Measurements from ENCODE around the gene CCDC107.

Gene CCDC107

DNA sequence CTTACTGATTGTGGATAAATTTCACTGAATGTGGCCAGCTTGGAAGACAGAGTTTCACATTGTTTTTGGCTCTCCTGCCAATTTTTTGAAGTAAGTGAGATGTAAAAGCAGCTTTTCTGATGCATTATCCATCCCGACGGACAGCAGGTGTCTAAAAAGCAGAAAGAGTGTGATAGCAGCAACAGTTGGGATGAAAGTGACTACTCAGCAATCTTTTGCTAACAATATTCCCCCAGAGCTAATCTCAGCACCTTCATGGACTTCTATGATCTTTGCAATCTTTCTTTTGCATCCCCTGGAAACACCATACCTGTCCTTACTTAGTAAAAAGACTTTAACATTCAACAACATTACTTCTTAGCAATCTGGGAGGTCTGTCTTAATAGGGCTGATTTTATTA, 45.2 kb upstream of the CCDC107 start:
- TF ChIP-seq FOXP2 (optimal IDR thresholded peaks at IDR 0.05; ENCODE audit: borderline replicate concordance, extremely low read depth, extremely low read length, insufficient read depth) (no peak), TAF1 (IDR thresholded peaks at IDR 0.05; ENCODE audit: borderline replicate concordance, insufficient read depth, low read length) (no peak), POLR2AphosphoS5 (IDR thresholded peaks at IDR 0.05; ENCODE audit: low read depth, low read length) (no peak), SIN3A (IDR thresholded peaks at IDR 0.05; ENCODE audit: borderline replicate concordance, insufficient read depth, low read length) (no peak)
- TF ChIP-seq, protein P1, sequence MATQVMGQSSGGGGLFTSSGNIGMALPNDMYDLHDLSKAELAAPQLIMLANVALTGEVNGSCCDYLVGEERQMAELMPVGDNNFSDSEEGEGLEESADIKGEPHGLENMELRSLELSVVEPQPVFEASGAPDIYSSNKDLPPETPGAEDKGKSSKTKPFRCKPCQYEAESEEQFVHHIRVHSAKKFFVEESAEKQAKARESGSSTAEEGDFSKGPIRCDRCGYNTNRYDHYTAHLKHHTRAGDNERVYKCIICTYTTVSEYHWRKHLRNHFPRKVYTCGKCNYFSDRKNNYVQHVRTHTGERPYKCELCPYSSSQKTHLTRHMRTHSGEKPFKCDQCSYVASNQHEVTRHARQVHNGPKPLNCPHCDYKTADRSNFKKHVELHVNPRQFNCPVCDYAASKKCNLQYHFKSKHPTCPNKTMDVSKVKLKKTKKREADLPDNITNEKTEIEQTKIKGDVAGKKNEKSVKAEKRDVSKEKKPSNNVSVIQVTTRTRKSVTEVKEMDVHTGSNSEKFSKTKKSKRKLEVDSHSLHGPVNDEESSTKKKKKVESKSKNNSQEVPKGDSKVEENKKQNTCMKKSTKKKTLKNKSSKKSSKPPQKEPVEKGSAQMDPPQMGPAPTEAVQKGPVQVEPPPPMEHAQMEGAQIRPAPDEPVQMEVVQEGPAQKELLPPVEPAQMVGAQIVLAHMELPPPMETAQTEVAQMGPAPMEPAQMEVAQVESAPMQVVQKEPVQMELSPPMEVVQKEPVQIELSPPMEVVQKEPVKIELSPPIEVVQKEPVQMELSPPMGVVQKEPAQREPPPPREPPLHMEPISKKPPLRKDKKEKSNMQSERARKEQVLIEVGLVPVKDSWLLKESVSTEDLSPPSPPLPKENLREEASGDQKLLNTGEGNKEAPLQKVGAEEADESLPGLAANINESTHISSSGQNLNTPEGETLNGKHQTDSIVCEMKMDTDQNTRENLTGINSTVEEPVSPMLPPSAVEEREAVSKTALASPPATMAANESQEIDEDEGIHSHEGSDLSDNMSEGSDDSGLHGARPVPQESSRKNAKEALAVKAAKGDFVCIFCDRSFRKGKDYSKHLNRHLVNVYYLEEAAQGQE (IDR thresholded peaks at IDR 0.05; ENCODE audit: insufficient read depth in 1 of 2, low read depth in 2 of 2, low read length in 2 of 2): no peak

DNA sequence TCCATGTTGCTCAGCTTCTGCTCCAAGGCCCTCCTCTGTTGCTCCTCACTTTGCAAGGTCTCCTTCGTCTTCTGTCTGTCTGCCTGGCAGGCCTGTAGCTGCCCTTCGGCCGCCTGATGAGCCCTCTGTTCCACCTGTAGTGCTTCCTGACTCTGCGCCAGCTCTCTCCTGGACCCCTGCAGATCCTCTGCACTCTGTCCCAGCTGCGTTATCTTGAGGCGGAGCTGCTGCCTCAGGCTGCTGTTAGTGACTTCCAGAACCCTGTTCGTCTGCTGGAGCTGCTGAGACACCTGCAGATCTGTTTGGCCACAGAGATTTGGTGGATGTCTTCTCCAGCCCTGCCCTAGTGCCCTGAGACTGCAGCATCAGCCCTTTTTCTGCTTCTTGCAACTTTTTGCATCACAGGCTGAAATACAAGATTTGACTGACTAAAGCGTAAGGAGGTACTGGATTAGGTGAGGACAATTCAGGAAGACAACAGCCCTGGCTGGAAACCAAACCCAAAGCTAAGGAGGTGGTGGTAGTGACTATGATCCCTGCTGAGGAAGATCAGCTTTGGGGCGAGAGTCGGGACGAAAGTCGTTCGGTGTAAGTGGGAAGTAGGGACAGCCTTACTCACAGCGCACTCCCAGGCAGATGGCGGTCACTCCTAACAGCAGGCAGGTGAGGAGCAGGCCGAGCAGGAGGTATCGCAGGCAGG, 42.0 kb upstream of the CCDC107 start:
- TF ChIP-seq FOXP2 (optimal IDR thresholded peaks at IDR 0.05; ENCODE audit: borderline replicate concordance, extremely low read depth, extremely low read length, insufficient read depth): no peak
- TF ChIP-seq, protein P1 (IDR thresholded peaks at IDR 0.05; ENCODE audit: insufficient read depth in 1 of 2, low read depth in 2 of 2, low read length in 2 of 2): no peak
- no peak for TF ChIP-seq POLR2AphosphoS5 (IDR thresholded peaks at IDR 0.05; ENCODE audit: low read depth, low read length)
- no peak for TF ChIP-seq TAF1 (IDR thresholded peaks at IDR 0.05; ENCODE audit: borderline replicate concordance, insufficient read depth, low read length)
- TF ChIP-seq SIN3A (IDR thresholded peaks at IDR 0.05; ENCODE audit: borderline replicate concordance, insufficient read depth, low read length): no peak

DNA sequence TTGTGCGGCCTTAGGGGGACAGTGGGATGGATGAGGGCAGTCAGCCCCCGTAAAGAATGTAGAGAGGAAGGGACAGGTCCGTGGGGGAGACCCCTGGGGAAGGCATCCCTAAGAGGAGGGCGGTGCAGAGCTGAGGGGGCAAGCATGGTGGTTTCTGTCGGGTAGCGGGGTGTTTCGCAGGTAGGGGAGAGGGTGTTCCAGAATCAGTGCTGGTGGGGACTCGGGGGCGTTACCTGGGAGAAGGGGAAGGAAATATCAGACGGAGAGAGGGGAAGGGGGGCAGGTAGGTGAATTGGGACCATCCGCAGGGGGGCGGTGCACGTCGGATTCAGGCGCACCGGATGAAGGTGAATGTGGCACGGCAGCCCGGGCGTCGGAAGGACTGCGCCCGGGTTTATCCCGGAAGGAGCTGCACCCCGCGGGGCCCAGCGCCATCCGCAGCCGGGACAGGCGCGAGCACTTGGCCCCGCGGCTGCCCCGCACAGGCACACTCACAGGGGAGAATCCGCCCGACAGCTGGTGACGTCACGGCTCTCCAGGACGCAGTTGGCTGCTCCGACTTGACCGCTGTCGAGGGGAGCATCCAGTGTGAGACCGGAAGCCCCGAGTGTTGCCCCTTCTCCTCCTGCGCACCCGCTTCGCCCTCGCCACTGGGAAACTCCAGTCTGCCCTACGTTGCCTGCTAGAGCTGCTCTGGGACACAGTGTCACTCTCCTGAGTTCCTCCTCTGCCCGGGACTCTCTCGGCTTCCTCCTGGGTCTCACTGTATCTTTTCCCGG, 41.2 kb upstream of the CCDC107 start:
- no peak for TF ChIP-seq TAF1 (IDR thresholded peaks at IDR 0.05; ENCODE audit: borderline replicate concordance, insufficient read depth, low read length)
- TF ChIP-seq POLR2AphosphoS5 (IDR thresholded peaks at IDR 0.05; ENCODE audit: low read depth, low read length): no peak
- TF ChIP-seq SIN3A (IDR thresholded peaks at IDR 0.05; ENCODE audit: borderline replicate concordance, insufficient read depth, low read length): no peak
- no peak for TF ChIP-seq FOXP2 (optimal IDR thresholded peaks at IDR 0.05; ENCODE audit: borderline replicate concordance, extremely low read depth, extremely low read length, insufficient read depth)
- TF ChIP-seq, protein P1 (IDR thresholded peaks at IDR 0.05; ENCODE audit: insufficient read depth in 1 of 2, low read depth in 2 of 2, low read length in 2 of 2): no peak

DNA sequence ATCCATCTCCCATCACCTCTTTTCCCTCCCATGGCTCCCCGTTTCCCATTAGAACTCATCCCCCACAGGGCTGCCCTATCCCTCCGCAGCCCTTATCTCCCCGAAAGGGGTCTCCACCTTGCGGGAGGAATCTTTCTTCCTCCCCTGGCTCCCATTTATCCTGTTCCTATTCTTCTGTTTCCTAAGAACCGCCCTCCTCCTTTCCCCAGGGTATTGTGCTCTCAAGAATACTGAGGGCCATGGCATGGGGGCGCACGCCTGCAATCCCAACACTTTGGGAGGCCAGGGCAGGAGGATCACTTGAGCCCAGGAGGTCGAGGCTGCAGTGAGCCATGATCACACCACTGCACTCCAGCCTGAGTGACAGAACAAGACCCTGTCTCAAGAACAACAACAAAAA, 40.5 kb upstream of the CCDC107 start:
- TF ChIP-seq TAF1 (IDR thresholded peaks at IDR 0.05; ENCODE audit: borderline replicate concordance, insufficient read depth, low read length) (no peak), FOXP2 (optimal IDR thresholded peaks at IDR 0.05; ENCODE audit: borderline replicate concordance, extremely low read depth, extremely low read length, insufficient read depth) (no peak), POLR2AphosphoS5 (IDR thresholded peaks at IDR 0.05; ENCODE audit: low read depth, low read length) (no peak), SIN3A (IDR thresholded peaks at IDR 0.05; ENCODE audit: borderline replicate concordance, insufficient read depth, low read length) (no peak)
- TF ChIP-seq, protein P1 (IDR thresholded peaks at IDR 0.05; ENCODE audit: insufficient read depth in 1 of 2, low read depth in 2 of 2, low read length in 2 of 2): no peak

Data from PFSK-1 (cell line).